ENCODE measurements around the gene WDFY3.
A peak's percentile ranks its signal among the peaks of the same experiment; 100 is the strongest.
"Not testable (repeated sequence)": the region's sequence is repeated elsewhere in the genome, so short reads cannot be mapped to it uniquely, and the experiment has no call there.

WDFY3 gene

DNA sequence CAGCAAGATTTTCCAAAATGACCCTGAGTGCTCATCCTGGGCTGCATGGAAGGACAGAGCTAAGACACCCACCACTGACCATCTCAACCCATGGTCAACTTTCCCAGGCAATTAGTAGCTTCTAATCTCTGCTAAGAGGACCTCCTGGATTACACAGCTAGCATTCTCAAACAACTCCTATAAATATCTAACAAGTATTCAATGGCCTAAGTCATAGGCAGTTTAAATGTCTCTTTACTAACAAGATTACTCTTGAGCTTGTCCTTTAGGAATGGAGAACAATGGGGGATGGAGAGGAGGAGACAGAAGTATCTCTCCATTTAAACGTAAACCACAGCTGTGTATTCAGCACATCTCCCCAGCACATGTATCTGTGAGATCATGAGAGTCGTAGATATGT is 118.1 kb downstream of the WDFY3 start:
- DNase-seq, result no peak

DNA sequence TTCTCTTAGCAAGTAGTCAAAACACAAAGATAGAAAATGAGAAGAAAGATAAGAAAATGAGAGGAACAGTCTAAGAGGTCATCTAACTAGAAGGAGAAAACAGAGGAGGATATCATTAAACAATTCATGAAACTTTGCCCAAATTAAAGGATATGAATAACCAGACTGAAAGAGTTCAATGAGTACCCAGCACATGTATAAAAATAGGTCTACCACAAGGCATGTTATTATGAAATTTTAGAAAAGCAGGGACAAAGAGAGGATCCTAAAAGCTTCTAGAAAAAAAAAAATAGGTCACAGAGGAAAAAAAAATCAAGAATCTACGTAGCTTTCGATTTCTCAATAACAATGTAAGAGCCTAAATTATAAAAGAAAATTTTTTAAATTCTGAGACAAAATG is 118.5 kb downstream of the WDFY3 start:
- DNase-seq, result no peak

DNA sequence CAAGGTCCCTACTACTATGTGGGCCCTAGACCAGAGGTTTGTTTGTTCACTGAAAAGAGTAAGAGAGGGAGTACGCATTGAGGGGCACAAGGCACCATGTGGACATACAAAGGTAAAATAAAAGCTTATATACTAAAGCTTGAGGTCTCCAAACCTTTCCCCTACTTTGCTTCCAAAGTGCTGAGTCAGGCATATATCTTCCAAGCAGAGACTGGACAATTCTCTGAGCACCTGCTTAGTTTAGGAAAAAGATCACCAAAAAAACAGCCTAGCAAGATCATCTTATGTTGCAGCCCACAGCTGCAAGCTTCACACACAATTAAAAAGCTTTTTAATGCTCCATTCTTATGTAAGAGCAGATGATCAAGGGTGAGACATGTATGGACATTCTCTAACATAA is 119.5 kb downstream of the WDFY3 start:
- DNase-seq, result no peak

DNA sequence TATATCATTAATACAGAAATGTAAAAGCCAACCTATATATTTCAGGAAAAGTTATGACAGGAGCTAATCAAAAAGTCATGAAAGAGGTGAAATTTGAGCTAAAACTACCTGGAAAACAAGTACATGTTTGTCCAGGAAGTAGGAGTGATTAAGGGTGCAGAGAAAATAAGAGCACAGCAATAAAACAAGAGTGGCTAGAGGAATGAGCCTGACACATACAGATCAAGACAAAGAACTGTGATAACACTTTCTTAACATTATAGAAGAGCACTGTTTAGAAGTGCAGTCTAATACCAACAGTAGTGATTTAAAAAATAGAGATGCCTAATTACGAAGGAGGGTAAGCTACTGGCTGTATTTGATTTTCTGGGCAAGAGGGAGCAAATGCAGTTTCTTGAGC is 125.1 kb downstream of the WDFY3 start:
- DNase-seq, result no peak

DNA sequence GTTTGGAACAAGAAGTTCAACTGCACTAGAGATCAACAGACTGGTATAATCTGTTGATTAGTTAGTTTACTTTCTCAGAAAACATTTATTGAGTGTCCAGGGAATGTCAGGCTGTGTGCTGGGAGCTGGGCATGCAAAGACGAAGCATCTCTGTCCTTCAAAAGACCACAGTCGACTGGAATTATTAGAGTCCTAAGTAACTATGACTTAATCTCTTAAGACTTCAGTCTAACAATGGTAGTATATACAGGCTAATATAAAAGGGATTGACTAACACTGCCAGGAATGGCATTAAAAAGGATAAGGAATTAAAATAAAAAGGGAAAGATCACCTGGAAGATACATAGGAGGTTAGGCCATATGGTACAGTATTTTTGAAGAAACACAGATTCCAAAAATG is 128.7 kb downstream of the WDFY3 start:
- DNase-seq, result no peak

DNA sequence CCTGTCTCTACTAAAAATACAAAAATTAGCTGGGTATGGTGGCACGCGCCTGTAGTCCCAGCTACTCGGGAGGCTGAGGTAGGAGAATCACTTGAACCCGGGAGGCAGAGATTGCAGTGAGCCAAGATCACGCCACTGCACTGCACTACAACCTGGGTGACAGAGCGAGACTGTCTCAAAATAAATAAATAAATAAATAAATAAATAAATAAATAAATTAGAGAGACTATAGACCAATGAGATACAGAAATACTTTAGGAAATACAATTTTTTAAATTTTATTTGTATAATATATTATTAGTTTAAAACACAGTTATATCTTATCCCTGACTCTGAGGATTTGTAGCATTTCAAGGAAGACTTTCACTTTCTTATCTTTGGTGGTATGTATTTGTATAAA is 136.9 kb downstream of the WDFY3 start:
- DNase-seq, result not testable (repeated sequence)

DNA sequence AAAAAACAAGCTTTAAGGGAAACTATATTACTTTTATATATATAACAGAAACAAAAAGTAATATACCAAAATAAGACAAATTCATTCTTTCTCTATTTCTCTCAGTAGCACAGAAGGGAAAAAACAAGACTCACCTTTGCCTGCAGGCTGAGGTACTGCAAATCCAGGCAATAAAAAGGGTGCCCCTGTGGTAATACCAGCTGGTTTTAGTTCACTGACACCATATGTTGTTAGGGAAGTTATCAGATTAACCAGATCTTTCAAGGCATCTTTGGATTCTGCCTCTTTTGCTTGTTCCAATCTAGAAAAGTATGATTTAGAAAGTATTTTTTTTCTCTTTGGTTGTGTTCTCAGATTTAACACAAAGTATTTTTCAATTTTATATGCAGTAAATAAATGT is 139.8 kb downstream of the WDFY3 start:
- no peak for DNase-seq

DNA sequence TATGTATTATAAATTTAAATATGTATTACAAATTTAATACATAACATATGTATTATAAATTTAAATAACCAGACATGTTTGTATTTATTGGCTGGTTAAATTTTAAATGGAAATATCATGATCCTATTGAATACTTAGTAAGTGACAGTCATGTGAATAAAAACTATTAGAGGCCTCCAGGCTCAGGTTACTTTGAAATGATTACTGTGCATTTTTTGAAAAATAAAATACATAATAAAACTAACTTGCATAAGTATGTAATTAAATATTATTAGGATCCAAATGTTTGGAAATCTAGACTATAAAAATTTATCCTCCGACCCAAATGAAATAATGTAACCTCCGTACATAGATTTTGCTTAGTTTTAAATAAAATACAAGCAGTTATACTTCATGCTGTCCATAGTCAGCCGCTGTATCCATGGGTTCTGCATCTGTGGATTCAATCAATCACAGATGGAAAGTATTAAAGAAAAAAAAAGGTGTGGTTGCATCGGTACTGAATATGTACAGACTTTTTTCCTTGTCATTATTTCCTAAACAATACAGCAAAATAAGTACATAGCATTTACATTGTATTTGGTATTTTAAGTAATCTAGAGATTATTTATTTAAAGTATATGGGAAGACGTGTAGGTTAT is 140.7 kb downstream of the WDFY3 start:
- no peak for DNase-seq

DNA sequence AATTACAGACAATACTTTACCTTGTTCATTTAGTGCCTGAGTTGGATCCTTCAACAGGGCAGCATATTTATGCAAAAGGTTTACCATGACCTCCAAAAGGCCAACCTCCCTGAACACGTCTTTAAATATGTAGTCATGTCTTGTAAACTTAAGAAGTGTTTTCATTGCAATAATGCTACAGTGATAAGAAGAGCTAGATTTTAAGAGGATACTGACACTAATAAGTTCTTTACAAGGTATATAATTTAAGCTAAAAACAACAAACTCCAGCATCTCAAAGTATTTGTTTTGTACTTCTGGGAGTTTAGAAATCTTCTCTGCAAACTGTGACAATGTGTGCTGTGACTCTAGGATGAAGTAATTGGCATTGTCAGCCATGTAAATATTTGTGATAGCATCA is 145.4 kb downstream of the WDFY3 start:
- DNase-seq, result no peak

DNA sequence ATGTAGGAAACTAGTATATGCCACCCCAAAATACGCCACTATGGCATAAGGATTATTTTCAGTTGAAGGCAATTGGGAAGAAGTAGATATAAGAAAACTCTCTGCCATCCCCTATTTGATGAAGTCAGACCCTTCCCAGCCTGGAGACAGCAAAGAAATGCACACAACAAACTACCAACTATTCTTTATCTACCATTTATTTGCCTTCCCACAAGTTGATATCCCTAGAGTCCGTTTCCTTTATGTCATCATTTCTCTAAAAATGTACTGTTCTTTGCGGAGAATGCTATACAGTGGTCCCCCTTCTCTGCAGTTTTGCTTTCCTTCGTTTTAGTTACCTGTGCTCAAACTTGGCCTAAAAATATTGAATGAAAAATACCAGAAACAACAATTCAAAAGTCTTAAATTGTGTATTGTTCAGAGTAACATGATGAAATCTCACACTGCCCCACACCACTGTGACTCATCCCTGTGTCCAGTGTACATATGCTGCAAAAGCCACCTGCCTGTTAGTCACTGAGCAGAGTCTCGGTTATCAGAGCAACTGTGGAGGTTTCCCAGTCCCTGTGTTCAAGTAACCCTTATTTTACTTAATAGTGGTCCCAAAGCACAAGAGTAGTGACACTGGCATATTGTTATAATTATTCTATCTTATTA is 152.3 kb downstream of the WDFY3 start:
- DNase-seq, result peak; percentile 84

DNA sequence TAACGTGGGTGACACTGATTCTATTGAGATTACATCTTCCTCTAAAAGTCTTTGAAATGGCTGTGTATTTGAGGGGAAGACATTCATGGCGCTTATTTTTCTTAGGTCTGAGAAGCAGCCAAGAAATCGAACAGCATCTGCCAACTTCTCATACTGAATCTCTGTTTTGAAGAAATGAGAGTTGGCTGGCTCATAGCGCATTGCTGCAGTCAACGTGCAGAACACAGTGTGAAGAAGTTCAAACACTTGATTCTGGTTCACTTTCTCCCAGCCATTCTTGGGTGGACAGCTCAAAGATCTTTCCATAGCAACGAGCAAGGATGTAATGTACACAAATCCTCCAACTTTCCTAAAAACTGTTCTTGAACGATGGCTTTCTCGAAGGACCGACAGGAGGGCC is 156.5 kb downstream of the WDFY3 start:
- no peak for DNase-seq

DNA sequence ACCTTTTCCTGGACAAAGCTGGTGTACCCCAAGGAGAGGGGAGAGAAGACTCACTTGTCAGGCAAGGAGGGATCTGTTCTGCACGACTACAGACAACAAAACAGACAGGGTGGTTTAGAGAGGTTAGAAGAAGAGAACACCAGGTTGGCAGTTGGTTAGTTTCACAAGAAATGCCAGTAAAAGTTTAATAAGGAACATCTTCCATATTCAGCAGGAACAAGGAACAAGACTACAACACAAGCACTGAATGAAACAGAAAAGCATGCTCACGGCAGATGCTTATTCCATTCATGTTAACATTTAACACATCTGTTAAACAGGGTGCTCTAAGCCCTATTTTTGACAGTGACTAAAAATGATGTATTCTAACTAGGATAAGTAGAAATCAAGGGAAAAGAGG is 158.2 kb downstream of the WDFY3 start:
- no peak for DNase-seq

DNA sequence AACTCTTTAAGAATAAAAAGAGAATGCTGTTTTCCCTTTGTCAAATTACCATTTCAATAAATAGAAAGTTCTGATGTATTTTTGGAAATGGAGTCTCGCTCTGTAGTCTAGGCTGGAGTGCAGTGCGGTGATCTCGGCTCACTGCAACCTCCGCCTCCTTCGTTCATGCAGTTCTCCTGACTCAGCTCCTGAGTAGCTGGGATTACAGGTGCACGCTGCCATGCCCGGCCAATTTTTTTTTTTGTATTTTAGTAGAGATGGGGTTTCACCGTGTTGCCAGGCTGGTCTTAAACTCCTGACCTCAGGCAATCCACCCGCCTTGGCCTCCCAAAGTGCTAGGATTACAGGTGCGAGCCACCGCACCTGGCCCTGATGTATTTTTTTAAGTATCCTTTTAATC is 159.9 kb downstream of the WDFY3 start:
- not testable (repeated sequence) for DNase-seq

DNA sequence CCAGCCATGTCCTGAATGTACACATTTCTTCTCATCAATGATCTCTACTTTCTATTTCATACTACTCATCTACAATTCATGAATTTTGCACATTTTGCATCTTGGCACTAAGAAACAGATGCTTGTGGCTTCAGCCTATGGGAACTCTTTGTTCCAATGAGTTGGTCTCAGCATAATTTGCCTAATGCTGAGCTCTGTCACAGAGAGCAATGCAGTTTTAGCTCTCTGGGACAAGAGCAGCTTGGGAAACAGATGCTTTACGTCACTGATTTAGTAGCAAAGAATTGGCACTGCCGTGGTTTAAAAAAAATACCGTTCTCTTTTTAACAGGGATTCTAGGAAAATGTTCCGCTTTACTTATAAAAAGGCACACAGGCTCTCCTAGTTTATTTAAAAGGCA is 162.4 kb downstream of the WDFY3 start:
- peak; percentile 23 for DNase-seq

DNA sequence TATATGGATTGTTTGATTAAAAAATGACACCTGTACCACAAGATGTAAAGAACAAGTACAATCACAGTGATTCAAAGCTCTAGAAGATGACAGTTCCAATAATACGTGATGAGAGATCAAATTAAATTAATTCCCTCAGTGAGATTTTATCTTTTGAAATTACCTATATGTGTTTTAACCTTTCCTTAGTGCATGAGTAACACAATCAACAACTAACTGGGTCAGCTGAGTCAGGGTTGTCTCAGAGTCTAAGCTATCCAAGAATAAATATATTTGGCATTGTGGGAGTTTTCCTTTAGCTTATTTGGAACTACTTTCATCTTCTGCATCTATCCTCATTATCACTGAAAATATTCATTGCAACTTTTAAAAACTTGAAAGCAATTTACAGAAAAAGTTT is 162.8 kb downstream of the WDFY3 start:
- peak; percentile 7 for DNase-seq

DNA sequence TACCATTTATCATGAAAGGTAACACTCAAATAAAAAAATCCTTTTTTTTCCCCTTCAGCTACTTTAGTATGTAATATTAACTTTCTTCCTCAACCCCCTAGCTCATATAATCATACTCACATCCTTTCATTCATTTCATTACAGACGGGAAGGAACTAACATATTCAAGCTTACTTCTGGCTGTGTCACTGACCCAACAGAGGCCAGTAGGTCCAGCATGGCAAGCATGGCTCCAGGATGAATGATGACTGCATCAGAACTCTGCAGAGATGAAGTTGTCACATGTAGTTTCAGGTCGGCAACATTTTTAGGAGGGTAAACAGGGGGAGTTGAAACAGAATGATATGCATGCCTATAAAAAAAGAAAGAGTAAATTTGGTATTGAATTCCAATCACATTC is 163.4 kb downstream of the WDFY3 start:
- DNase-seq, result no peak

DNA sequence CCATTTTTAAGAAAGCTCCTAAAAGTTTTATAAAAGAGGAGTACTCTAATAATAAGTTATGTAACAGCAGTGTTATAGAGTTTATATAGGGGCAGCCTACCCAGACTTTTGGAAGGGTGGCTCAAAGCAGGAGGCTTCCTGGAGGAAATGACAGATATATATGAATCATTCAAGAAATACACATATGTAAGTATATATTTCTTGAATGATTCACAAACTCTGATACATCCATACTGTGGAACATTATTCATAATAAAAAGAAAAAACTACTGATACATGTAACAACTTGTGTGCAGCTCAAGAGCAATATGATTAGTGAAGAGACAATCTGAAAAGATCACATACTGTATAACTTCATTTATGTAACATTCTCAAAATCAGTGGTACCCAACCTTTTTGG is 166.2 kb downstream of the WDFY3 start:
- peak; percentile 49 for DNase-seq

DNA sequence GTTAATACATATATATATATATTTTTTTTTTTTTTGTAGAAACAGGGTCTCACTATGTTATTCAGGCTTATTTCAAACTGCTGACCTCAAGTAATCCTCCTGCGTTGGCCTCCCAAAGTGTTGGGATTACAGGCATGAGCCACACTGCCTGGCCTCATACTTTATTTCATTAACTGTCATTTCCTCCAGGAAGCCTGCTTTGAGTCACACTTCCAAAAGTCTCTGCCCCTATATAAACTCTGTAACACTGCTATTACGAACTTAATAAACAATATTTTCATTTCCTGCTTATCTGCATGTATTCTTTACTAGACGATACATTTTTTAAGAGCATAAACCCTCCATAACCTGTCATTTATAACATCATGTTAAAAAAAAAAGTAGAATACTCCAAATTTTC is 167.2 kb downstream of the WDFY3 start:
- DNase-seq, result no peak

DNA sequence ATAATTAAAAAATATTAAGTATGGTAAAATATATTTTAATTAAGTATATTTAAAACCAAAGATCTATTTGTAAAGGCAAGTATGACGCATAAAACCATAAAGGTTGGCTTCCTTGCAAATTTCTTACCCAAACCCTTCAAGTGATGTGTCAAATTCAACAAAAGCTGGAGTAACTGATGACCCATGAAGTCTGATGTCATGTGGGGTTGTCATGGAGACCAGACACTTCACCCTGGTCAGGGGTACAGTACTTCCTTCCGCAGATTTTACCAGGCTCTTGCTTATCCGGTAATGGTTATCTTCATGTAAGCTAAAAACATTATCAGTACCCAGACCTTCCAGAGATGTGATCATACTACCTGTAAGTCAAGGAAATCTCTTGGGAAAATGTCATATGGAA is 170.1 kb downstream of the WDFY3 start:
- no peak for DNase-seq

DNA sequence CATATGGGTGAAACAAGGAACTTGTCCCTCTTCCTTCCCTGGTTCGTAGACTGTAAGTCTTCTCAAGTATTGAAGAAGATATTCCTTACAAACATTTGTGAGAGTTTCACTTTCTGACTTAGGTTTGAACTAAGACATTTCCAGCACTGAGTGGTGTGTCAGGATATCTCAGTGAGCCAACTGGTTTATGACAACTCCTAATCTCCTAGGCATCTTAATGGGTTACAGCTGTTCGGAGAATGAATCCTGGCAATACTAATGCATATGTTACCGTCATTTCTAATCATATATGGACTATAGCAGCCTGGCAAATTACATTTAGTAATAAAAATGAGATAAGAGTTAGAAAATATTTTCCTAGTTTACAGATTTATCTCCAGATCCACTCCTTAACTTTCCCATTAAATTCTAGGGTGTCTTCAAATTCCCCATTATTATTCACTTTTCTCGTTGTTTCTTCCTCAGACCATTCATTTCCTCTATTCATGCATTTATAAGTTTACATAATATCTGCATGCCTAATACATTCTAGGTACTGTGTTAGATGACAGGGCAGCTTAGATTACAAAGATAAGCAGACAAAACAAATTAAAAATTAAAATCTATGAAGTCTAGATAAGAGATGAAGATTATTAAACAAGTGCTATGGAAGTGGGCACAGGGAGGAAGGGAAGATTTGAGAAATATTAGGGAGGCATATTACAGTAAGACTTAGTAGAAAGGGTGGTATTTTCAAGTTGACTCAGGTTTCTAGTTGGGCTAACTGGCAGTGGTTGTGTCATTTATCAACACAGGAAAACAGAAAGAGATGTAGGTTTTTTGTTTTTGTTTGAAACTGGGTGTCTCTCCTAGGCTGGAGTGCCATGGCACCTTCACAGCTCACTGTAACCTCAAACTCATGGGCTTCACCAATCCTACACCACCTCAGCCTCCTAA is 173.9 kb downstream of the WDFY3 start:
- DNase-seq, result peak; percentile 66

DNA sequence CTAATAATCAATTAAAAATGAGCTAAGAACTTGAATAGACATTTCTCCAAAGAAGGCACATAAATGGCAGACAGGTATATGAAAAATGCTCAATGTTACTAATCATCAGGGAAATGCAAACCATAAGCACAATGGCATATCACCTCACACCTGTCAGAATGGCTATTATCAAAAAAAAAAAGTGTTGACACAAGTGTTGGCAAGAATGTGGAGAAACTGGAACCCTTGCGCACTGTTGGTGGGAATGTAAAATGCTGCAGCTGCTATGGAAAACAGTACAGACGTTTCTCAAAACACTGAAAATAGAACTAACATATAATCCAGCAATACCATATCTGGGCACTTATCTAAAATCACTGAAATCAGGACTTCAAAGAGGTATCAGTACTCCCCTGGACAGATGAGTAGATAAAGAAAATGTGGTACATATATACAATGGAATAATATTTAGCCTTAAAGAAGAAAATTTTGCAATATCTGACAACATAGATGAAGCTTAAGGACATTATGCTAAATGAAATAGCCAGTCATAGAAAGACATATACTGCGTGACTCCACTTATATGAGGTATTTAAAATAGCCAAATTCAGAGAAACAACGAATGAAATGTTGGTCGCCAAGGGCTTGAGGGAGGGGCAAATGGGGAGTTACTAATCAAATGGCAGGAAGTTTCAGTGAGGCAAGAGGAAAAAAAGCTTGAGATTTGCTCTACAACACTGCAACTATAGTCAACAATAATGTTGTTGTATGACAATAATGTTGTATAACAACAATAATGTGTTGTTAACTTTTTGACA is 175.5 kb downstream of the WDFY3 start:
- DNase-seq, result no peak

DNA sequence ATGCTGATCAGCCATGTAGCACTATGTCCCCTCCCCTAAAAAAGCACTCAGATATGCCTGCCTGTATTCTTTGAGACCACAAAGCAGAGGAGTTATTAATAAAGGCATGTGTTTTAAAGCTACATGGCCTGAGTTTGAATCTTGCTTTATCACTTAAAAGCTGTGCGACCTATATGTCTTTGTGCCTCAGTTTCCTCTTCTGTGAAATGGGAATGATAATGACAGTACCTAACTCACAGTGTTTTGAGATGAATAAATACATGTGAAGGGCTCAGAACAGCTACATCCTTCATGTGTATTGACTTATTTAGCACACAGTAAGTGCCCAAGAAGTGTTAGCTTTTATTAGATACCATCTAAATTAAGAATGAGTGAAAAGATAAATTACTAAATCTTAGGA is 180.0 kb downstream of the WDFY3 start:
- DNase-seq, result no peak

DNA sequence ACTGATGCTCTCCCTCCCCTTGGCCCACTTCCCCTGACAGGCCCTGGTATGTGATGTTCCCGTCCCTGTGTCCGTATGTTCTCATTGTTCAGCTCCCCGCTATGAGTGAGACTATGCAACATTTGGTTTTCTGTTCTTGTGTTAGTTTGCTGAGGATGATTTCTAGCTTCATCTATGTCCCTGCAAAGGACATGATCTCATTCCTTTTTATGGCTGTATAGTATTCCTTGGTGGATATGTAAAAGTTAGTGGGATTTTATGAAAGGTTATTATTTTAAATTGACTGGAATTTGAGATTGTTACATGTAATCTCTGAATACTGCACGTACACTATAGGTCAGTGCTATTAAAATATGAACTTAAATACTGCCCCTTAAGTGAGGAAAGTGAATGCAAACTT is 184.0 kb downstream of the WDFY3 start:
- no peak for DNase-seq

All from fibroblast of upper back skin (primary cell).